Measurements from ENCODE around the gene ADCK2. TPM values are rescaled to one million over a fixed set of nuclear protein-coding genes. Genes with fewer than 3 reads are reported as not detected.
A peak's percentile ranks its signal among the peaks of the same experiment; 100 is the strongest.
"Not testable (repeated sequence)": the region's sequence is repeated elsewhere in the genome, so short reads cannot be mapped to it uniquely, and the experiment has no call there.

ADCK2 gene
- total RNA-seq, 1 experiment from 2014 or later: 14.2 TPM

DNA sequence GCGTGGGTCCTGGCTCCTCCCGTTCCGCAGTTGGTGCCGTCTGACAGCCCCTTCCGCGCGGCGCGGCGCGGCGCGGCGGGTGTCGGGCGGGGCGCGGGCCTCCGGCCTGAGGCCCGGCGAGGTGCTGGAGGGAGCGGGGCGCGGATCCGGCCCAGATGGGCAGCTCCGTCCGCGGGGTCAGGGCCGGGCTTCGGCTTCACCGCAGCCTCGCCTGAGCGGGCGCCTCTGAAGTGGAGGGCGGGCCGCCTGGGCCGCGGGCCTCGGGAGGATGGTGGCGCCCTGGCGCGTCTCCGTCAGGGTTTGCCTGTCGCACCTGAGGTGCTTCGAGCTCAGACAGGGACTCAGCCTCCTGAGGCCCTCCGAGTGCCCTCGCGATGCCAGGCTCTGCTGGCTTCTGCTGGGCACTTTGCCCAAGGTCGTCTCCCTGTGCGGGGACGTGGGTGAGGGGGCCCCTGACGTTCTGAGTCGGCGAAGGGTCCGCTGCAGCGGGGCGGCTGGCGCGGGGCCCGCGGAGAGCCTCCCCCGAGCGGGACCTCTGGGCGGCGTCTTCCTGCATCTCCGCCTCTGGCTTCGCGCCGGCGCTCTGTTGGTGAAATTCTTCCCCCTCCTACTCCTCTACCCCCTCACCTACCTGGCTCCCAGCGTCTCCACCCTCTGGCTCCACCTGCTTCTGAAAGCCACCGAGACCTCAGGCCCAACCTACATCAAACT is 473 bp downstream of the ADCK2 start:
- no peak for DNase-seq (ENCODE audit: low spot score)

GRCh38 chr7:140673774-140674155 is 1.0 kb downstream of the ADCK2 start:
- DNase-seq (ENCODE audit: low spot score): no peak

DNA sequence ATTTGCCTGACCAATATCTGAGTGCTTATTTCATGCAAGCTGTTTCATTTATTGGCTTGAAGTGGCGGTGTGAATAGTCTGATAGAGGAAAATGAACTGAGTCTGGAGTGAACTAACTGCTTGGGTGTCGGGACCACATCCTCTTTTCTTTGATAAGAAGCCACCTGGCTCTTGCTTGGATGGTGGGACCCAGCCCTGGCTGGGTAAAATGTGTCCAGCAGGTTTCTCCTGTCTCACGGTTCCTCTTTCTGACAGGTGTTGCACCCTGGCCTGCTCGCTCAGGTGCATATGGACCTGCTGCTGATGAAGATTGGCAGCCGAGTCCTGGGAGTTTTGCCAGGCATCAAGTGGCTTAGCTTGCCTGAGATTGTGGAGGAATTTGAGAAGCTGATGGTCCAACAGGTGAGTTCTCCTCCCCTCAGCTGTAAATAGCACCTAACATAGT is 1.6 kb downstream of the ADCK2 start:
- no peak for DNase-seq (ENCODE audit: low spot score)

- peak; percentile 53 for DNase-seq (ENCODE audit: low spot score)
Observed at GRCh38 chr7:140674899-140675701, 2.4 kb downstream of the ADCK2 start.

DNA sequence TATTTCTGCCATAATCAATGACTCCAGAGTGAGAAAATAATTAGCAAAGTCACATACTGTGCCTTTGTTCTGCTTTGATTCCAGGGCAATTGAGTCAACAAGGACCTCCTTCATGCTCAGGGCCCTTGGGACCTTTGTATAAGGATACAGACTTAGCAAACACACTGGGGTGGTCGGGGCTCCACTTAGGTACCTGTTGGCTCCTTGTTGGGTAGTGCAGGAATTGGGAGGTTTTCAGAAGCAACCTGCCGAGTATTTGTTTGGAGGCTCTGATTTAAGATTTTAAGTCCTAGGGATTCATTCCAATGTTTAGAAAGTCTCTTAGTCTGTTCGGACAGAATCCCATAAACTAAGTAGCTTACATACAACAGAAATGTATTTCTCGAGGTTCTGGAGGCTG is 3.0 kb downstream of the ADCK2 start:
- no peak for DNase-seq (ENCODE audit: low spot score)

DNA sequence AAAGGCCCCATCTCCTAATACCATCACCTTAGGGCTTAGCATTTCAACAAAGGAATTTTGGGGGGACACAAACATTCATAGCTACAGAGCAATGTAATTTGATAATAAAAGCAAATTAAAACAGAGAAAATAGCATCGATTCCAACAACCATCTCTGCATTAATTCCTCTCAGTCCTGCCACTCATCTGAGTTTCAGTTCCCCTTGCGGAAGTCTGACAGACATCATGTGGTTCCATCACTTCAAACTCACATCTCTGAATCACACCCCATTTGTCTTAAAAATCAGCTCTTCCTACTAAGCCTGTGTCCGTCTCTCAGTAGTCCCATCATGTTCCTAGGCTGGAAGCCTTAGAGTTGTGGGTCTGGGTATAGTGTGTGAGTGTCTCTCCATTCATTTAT is 3.6 kb downstream of the ADCK2 start:
- no peak for DNase-seq (ENCODE audit: low spot score)

DNA sequence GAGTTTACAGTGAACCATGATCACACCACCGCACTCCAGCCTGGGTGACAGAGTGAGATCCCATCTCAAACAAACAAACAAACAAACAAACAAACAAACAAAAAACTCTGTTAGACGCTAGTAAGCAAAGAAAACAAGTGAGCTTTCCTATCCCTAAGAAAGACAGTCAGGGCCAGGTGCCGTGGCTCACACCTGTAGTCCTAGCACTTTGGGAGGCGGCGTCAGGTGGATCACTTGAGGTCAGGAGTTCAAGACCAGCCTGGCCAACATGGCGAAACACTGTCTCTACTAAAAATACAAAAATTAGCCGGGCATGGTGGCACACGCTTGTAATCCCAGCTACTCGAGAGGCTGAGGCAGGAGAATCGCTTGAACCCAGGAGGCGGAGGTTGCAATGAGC is 4.2 kb downstream of the ADCK2 start:
- not testable (repeated sequence) for DNase-seq (ENCODE audit: low spot score)

- DNase-seq (ENCODE audit: low spot score): no peak
Observed at GRCh38 chr7:140677496-140677895, 4.8 kb downstream of the ADCK2 start.

DNA sequence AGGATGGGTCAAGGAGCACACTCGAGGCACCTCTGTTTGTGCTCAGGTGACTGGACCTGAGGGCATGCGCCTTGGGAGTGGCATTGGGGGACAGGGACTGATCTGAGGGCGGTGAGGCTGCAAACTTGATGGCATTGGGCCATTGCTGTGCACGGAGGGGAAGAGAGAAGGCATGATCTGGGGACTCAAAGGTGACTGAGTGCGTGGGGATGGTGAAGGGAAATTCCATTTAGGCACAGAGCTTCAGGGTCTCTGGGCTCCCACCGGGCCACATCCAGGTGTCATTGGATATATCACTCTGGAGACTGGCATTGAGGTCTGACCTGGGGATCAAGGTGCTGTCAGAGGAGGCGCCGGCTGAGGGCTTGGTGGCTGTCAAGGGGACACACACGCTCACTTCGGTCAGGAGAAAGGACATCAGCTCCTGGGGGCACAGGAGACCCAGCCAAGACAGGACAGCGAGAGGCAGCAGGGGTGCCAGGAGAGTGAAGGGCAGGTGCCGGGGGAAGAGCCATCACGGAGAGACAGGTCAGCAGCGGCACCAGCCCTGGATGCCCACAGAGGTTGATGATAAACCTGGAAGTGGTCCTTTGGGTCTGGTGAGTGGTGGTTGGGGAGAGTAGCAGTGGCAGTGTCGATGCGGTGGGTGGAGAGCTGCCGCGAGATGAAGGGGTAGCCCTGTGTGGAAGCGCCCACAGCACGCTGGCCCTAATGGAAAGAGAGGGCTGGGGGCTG is 5.5 kb downstream of the ADCK2 start:
- no peak for DNase-seq (ENCODE audit: low spot score)

- DNase-seq (ENCODE audit: low spot score): no peak
Observed at GRCh38 chr7:140678816-140679130, 6.0 kb downstream of the ADCK2 start.

- DNase-seq (ENCODE audit: low spot score): no peak
Observed at GRCh38 chr7:140679186-140679585, 6.4 kb downstream of the ADCK2 start.

GRCh38 chr7:140680886-140681285 is 8.1 kb downstream of the ADCK2 start:
- no peak for DNase-seq (ENCODE audit: low spot score)

GRCh38 chr7:140681766-140682165 is 9.0 kb downstream of the ADCK2 start:
- DNase-seq (ENCODE audit: low spot score): no peak

DNA sequence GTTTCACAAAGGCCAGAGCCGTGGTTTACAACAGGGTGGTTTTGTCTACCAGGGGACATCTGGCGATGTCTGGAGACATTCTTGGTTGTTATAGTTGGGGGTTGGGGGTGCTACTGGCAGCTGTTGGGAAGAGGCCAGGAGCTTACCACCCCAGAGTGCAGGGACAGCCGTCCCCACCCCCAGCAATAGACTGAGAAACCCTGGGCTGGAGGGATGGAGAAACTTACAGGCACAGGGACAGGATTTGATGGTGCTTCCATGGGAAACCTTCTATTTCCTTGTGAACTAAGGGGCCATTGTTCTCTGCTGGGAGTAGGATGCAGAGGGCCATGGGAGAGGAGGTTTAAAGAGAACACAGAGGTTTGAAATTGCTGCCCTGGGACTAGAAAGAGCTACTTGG is 10.9 kb downstream of the ADCK2 start:
- DNase-seq (ENCODE audit: low spot score): no peak

- DNase-seq (ENCODE audit: low spot score): no peak
Observed at GRCh38 chr7:140684066-140684950, 11.6 kb downstream of the ADCK2 start.

- DNase-seq (ENCODE audit: low spot score): no peak
Observed at GRCh38 chr7:140685407-140686087, 12.8 kb downstream of the ADCK2 start.

DNA sequence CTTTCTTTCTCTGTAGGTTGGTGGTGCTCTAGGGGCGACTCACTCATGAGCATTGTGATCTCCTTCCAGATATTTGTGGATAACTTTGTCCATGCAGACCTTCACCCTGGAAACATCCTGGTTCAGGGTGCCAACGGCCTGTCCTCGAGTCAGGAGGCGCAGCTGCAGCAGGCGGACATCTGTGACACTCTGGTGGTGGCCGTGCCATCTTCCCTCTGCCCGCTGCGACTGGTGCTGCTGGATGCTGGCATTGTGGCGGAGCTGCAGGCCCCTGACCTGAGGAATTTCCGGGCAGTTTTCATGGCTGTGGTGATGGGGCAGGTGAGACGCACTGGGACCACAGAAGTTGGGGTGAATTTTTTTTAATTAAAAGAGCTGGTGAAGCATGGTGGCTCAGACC is 14.2 kb downstream of the ADCK2 start:
- DNase-seq (ENCODE audit: low spot score): no peak

DNA sequence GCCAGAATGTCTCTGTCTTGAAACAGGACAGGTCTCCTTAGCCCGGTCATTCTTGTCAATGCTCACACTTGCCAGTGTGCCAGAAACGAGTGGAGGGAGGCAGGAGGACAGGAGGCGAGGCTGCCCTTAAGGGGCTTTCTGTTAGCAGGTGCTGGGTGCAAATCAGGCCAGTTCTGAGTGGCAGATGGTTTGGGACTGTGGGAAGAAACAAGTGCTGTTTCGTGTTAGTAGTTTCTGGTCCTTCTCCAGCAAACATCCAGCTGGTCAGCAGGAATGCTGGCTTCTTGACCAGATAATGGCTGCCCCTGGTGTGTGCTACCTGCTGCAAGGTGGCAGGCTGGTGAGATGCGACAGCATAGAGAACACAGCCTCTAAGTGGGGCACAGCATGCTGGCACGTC is 15.6 kb downstream of the ADCK2 start:
- no peak for DNase-seq (ENCODE audit: low spot score)

DNA sequence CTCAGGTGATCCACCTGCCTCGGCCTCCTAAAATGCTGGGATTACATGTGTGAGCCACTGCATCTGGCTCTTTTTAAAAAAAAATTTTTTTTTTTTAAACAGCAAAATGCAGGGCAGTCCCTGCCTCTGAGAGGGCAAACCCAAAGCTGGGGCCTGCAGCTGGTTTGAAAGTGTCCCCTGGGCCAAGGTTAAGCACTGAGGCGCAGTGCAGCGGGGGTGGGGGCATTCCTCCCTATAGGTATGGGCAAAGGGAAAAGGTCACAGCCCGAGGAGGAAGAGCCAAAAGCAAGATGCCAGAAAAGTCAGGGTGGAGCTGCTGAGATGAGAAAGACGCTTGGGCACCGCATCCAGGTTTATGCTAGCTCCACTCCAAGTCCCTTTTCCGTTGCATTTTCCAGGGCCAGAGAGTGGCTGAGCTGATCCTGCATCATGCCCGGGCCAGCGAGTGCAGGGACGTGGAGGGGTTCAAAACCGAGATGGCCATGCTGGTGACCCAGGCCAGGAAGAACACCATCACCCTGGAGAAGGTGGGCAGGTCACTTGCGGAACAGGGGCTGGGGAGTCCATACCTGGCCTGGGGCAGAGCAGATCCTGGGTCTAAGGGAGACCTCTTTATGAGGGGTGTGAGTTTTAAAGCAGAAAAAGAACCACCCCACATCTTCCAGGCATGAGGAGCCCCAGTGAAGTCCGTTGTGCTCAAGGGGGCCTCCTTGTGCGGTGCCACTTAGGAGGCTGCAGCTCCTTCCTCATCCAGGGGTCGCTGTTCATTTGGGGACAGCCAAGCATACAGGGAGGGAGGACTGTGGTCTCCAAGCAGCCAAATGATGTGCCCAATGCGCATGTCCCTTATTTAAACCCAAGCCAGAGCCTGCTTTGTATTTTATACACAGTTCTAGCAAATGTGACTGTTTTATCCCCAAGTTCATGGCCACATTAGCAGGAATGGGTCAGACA is 16.7 kb downstream of the ADCK2 start:
- no peak for DNase-seq (ENCODE audit: low spot score)

All from H4 (cell line).